H54 (cell line): ENCODE results near the gene HYOU1.
"Not testable (repeated sequence)": the region's sequence is repeated elsewhere in the genome, so short reads cannot be mapped to it uniquely, and the experiment has no call there.

ENCODE experiments used
- DNase-seq: peaks from one replicate; pipeline ENCODE4 v3.0.0; 2011; ENCODE audit warnings: low spot score, mixed read lengths; ENCODE audit not compliant: insufficient read length
- FAIRE-seq: peaks from 3 replicates; lab custom pipeline; 2011; peaks lifted over from hg19 to GRCh38; lab: Jason Lieb, UNC
- POLR2A ChIP-seq: IDR thresholded peaks from 2 replicates; pipeline ENCODE4 v1.6.1; 2011; ENCODE audit warnings: low read depth, mild to moderate bottlenecking, low read length

Gene HYOU1

GRCh38 chr11:119057000-119057769, at the start of gene HYOU1:
HYOU1 (minus strand) TSS chr11:119057205; CDS start chr11:119056160, 1,045 bp downstream.
- DNase-seq (peak; percentile 95), FAIRE-seq (no peak)
- peak; percentile 67; the same call in 1 of the 2 replicates for TF ChIP-seq POLR2A

- DNase-seq (no peak), FAIRE-seq (no peak)
- no peak for TF ChIP-seq POLR2A
Measured at GRCh38 chr11:119103793-119104192, 46.8 kb upstream of the HYOU1 start.

GRCh38 chr11:119103161-119103664, 46.2 kb upstream of the HYOU1 start:
- not testable (repeated sequence) for DNase-seq, FAIRE-seq

- peak; percentile 0; the same call in 1 of the 2 replicates for TF ChIP-seq POLR2A
- FAIRE-seq, result peak; percentile 58
- peak; percentile 59 for DNase-seq
Measured at GRCh38 chr11:119101759-119102423, 44.9 kb upstream of the HYOU1 start, which contains the start of gene DPAGT1. DPAGT1 (minus strand) TSS chr11:119101853; CDS start chr11:119101655, 198 bp downstream.

GRCh38 chr11:119100994-119101758, 44.2 kb upstream of the HYOU1 start:
- no peak for FAIRE-seq
- no peak for TF ChIP-seq POLR2A
- no peak for DNase-seq

- FAIRE-seq, result no peak
- no peak for DNase-seq
- no peak for TF ChIP-seq POLR2A
Measured at GRCh38 chr11:119100246-119100970, 43.4 kb upstream of the HYOU1 start.

- DNase-seq (no peak), FAIRE-seq (no peak)
- TF ChIP-seq POLR2A, result no peak
Measured at GRCh38 chr11:119099711-119100110, 42.7 kb upstream of the HYOU1 start.

- DNase-seq (peak; percentile 86), FAIRE-seq (peak; percentile 82)
- TF ChIP-seq POLR2A, result peak; percentile 99
Measured at GRCh38 chr11:119095066-119095880, 38.3 kb upstream of the HYOU1 start.

GRCh38 chr11:119094816-119095065, 37.7 kb upstream of the HYOU1 start:
- TF ChIP-seq POLR2A, result no peak
- no peak for DNase-seq
- no peak for FAIRE-seq

- FAIRE-seq, result no peak
- no peak for DNase-seq
- no peak; the same call in 1 of the 2 replicates for TF ChIP-seq POLR2A
Measured at GRCh38 chr11:119093942-119094815, 37.2 kb upstream of the HYOU1 start.
